Measurements from ENCODE around the gene SEMA5B.

The SEMA5B gene

DNA sequence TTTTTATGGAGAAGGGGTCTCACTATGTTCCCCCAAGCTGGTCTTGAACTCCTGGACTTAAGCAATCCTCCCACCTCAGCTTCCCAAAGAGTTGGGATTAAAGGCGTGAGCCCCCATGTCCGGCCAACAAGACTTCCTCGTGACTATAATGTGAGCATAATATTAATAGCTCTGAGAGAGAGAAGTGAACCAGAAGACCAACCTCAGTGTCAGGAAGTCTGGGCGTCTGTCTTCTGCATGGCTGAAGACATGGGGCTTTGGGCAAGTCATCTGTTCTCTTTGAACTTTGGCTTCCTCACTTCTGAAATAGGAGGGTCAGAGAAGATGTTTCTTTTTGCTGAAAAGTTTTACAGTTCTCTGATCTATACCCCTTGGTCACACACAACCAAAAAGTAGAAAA lies 140.6 kb downstream of the SEMA5B start:
- Histone ChIP-seq H3K9ac (ENCODE audit: low read length) (no peak overlapping the region), H2BK120ac (ENCODE audit: insufficient read depth, low read length, poor library complexity) (no peak overlapping the region), H3K79me1 (ENCODE audit: low read length) (peaks cover 6% of the 10 kb centered on the region), H4K12ac (ENCODE audit: low read depth, low read length) (no peak overlapping the region), H3K4me2 (ENCODE audit: low read length) (no peak overlapping the region), H3K79me2 (ENCODE audit: control insufficient read depth, insufficient read depth, low read length, poor library complexity) (no peaks in the 10 kb centered on the region), H3K9me3 (ENCODE audit: insufficient read depth, low read depth, low read length) (no peaks in the 10 kb centered on the region), H3K23ac (ENCODE audit: low read length) (no peak overlapping the region), H3K14ac (ENCODE audit: low read length) (no peak overlapping the region), H2BK5ac (ENCODE audit: low read depth, low read length, poor library complexity) (no peak overlapping the region), H3K27ac (ENCODE audit: low read depth, low read length) (no peak overlapping the region), H4K8ac (ENCODE audit: low read depth, low read length) (no peak overlapping the region), H3K27me3 (ENCODE audit: insufficient read depth, low read length) (no peaks in the 10 kb centered on the region), H3K4me1 (ENCODE audit: control insufficient read depth in 1 of 2, insufficient read depth in 2 of 2, low read length in 2 of 2) (peaks cover 8 to 12% of the 10 kb centered on the region in 2 experiments), H3K4me3 (ENCODE audit: low read depth, low read length) (no peak overlapping the region), H2AFZ (ENCODE audit: insufficient read depth, low read length, poor library complexity) (no peak overlapping the region), H2BK12ac (ENCODE audit: low read length) (no peak overlapping the region), H2AK5ac (ENCODE audit: low read length) (no peak overlapping the region), H3K18ac (ENCODE audit: low read length) (no peak overlapping the region), H3K36me3 (ENCODE audit: control insufficient read depth in 1 of 2, insufficient read depth in 2 of 2, low read length in 2 of 2) (peaks cover 0 to 2% of the 10 kb centered on the region in 2 experiments), H4K91ac (ENCODE audit: low read depth, low read length) (no peak overlapping the region), H3K4ac (ENCODE audit: low read depth, low read length) (no peak overlapping the region)
- no peak for DNase-seq
- no CpG with 5 or more reads among the region's 4 CpGs for WGBS (ENCODE audit: extremely low coverage, insufficient coverage, insufficient read length)

GRCh38 chr3:122886251-122886650 lies 141.3 kb downstream of the SEMA5B start:
- H3K4me1 ChIP-seq (ENCODE audit: control insufficient read depth in 1 of 2, insufficient read depth in 2 of 2, low read length in 2 of 2), result peaks cover 8 to 12% of the 10 kb centered on the region in 2 experiments
- H3K9me3 ChIP-seq (ENCODE audit: insufficient read depth, low read depth, low read length), result no peaks in the 10 kb centered on the region
- no peak overlapping the region for H3K14ac ChIP-seq (ENCODE audit: low read length)
- no peak overlapping the region for H2AK5ac ChIP-seq (ENCODE audit: low read length)
- H3K79me2 ChIP-seq (ENCODE audit: control insufficient read depth, insufficient read depth, low read length, poor library complexity), result no peaks in the 10 kb centered on the region
- no peak overlapping the region for H2BK120ac ChIP-seq (ENCODE audit: insufficient read depth, low read length, poor library complexity)
- H3K27me3 ChIP-seq (ENCODE audit: insufficient read depth, low read length), result no peaks in the 10 kb centered on the region
- peaks cover 6% of the 10 kb centered on the region for H3K79me1 ChIP-seq (ENCODE audit: low read length)
- no peak overlapping the region for H3K27ac ChIP-seq (ENCODE audit: low read depth, low read length)
- H4K12ac ChIP-seq (ENCODE audit: low read depth, low read length), result no peak overlapping the region
- no peak overlapping the region for H3K4me3 ChIP-seq (ENCODE audit: low read depth, low read length)
- H4K8ac ChIP-seq (ENCODE audit: low read depth, low read length), result no peak overlapping the region
- H3K4me2 ChIP-seq (ENCODE audit: low read length), result no peak overlapping the region
- H3K9ac ChIP-seq (ENCODE audit: low read length), result no peak overlapping the region
- H4K91ac ChIP-seq (ENCODE audit: low read depth, low read length), result no peak overlapping the region
- no peak overlapping the region for H3K4ac ChIP-seq (ENCODE audit: low read depth, low read length)
- H3K23ac ChIP-seq (ENCODE audit: low read length), result no peak overlapping the region
- H2BK12ac ChIP-seq (ENCODE audit: low read length), result no peak overlapping the region
- no peak overlapping the region for H3K18ac ChIP-seq (ENCODE audit: low read length)
- no CpG with 5 or more reads among the region's 4 CpGs for WGBS (ENCODE audit: extremely low coverage, insufficient coverage, insufficient read length)
- DNase-seq, result no peak
- no peak overlapping the region for H2BK5ac ChIP-seq (ENCODE audit: low read depth, low read length, poor library complexity)
- no peak overlapping the region for H2AFZ ChIP-seq (ENCODE audit: insufficient read depth, low read length, poor library complexity)
- H3K36me3 ChIP-seq (ENCODE audit: control insufficient read depth in 1 of 2, insufficient read depth in 2 of 2, low read length in 2 of 2), result peaks cover 0 to 3% of the 10 kb centered on the region in 2 experiments

- Histone ChIP-seq H3K14ac (ENCODE audit: low read length) (no peak overlapping the region), H3K4me1 (ENCODE audit: control insufficient read depth in 1 of 2, insufficient read depth in 2 of 2, low read length in 2 of 2) (no peaks in the 10 kb centered on the region), H3K4ac (ENCODE audit: low read depth, low read length) (no peak overlapping the region), H4K8ac (ENCODE audit: low read depth, low read length) (no peak overlapping the region), H3K79me2 (ENCODE audit: control insufficient read depth, insufficient read depth, low read length, poor library complexity) (no peaks in the 10 kb centered on the region), H4K12ac (ENCODE audit: low read depth, low read length) (no peak overlapping the region), H3K4me2 (ENCODE audit: low read length) (no peak overlapping the region), H4K91ac (ENCODE audit: low read depth, low read length) (no peak overlapping the region), H3K36me3 (ENCODE audit: control insufficient read depth in 1 of 2, insufficient read depth in 2 of 2, low read length in 2 of 2) (peaks cover 3 to 6% of the 10 kb centered on the region in 2 experiments), H2AFZ (ENCODE audit: insufficient read depth, low read length, poor library complexity) (no peak overlapping the region), H3K18ac (ENCODE audit: low read length) (no peak overlapping the region), H2BK120ac (ENCODE audit: insufficient read depth, low read length, poor library complexity) (no peak overlapping the region), H3K23ac (ENCODE audit: low read length) (no peak overlapping the region), H3K9me3 (ENCODE audit: insufficient read depth, low read depth, low read length) (no peaks in the 10 kb centered on the region), H3K27ac (ENCODE audit: low read depth, low read length) (no peak overlapping the region), H2BK5ac (ENCODE audit: low read depth, low read length, poor library complexity) (no peak overlapping the region), H3K9ac (ENCODE audit: low read length) (no peak overlapping the region), H3K79me1 (ENCODE audit: low read length) (no peaks in the 10 kb centered on the region), H2BK12ac (ENCODE audit: low read length) (no peak overlapping the region), H3K27me3 (ENCODE audit: insufficient read depth, low read length) (no peaks in the 10 kb centered on the region), H2AK5ac (ENCODE audit: low read length) (no peak overlapping the region), H3K4me3 (ENCODE audit: low read depth, low read length) (no peak overlapping the region)
- WGBS (ENCODE audit: extremely low coverage, insufficient coverage, insufficient read length), result no CpG with 5 or more reads among the region's 2 CpGs
- DNase-seq, result no peak
These were observed 145.1 kb downstream of the SEMA5B start for GRCh38 chr3:122882361-122882947.

DNA sequence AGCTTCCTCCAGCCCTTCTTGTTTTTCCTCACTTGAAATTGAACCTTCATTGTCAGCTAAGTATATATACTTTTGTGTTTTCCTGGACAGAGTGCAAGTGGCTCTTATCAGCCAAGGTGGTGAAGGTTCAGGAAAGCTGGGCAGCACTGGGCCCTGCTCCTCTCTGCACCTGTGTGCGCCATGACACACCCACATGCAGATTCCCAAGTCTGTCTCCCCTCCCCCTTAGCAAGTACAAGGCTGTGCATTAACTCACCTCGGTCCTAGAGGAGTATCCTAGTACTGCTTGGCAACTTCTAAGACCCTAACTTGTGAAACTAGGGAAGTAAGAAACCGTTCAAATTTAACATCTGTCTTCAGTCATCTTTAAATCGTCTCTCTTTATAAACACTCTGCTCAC lies 146.9 kb downstream of the SEMA5B start:
- Histone ChIP-seq H3K18ac (ENCODE audit: low read length) (no peak overlapping the region), H4K12ac (ENCODE audit: low read depth, low read length) (no peak overlapping the region), H2BK120ac (ENCODE audit: insufficient read depth, low read length, poor library complexity) (no peak overlapping the region), H3K27me3 (ENCODE audit: insufficient read depth, low read length) (no peaks in the 10 kb centered on the region), H3K9ac (ENCODE audit: low read length) (no peak overlapping the region), H2BK12ac (ENCODE audit: low read length) (no peak overlapping the region), H3K79me2 (ENCODE audit: control insufficient read depth, insufficient read depth, low read length, poor library complexity) (no peaks in the 10 kb centered on the region), H3K4ac (ENCODE audit: low read depth, low read length) (no peak overlapping the region), H3K9me3 (ENCODE audit: insufficient read depth, low read depth, low read length) (no peaks in the 10 kb centered on the region), H3K4me2 (ENCODE audit: low read length) (no peak overlapping the region), H3K79me1 (ENCODE audit: low read length) (no peaks in the 10 kb centered on the region), H3K4me3 (ENCODE audit: low read depth, low read length) (no peak overlapping the region), H3K27ac (ENCODE audit: low read depth, low read length) (no peak overlapping the region), H3K4me1 (ENCODE audit: control insufficient read depth in 1 of 2, insufficient read depth in 2 of 2, low read length in 2 of 2) (no peaks in the 10 kb centered on the region), H2AK5ac (ENCODE audit: low read length) (no peak overlapping the region), H3K23ac (ENCODE audit: low read length) (no peak overlapping the region), H4K8ac (ENCODE audit: low read depth, low read length) (no peak overlapping the region), H2AFZ (ENCODE audit: insufficient read depth, low read length, poor library complexity) (no peak overlapping the region), H3K14ac (ENCODE audit: low read length) (no peak overlapping the region), H3K36me3 (ENCODE audit: control insufficient read depth in 1 of 2, insufficient read depth in 2 of 2, low read length in 2 of 2) (peaks cover 3 to 4% of the 10 kb centered on the region in 2 experiments), H2BK5ac (ENCODE audit: low read depth, low read length, poor library complexity) (no peak overlapping the region), H4K91ac (ENCODE audit: low read depth, low read length) (no peak overlapping the region)
- no peak for DNase-seq
- no CpG with 5 or more reads among the region's 4 CpGs for WGBS (ENCODE audit: extremely low coverage, insufficient coverage, insufficient read length)
